ENCODE measurements around the gene SRF.

SRF gene

GRCh38 chr6:43147691-43148477 lies 23.2 kb upstream of the SRF start:
- DNase-seq (ENCODE audit: low spot score) = no peak

GRCh38 chr6:43149265-43149664 lies 21.8 kb upstream of the SRF start:
- DNase-seq (ENCODE audit: low spot score) = no peak

DNA sequence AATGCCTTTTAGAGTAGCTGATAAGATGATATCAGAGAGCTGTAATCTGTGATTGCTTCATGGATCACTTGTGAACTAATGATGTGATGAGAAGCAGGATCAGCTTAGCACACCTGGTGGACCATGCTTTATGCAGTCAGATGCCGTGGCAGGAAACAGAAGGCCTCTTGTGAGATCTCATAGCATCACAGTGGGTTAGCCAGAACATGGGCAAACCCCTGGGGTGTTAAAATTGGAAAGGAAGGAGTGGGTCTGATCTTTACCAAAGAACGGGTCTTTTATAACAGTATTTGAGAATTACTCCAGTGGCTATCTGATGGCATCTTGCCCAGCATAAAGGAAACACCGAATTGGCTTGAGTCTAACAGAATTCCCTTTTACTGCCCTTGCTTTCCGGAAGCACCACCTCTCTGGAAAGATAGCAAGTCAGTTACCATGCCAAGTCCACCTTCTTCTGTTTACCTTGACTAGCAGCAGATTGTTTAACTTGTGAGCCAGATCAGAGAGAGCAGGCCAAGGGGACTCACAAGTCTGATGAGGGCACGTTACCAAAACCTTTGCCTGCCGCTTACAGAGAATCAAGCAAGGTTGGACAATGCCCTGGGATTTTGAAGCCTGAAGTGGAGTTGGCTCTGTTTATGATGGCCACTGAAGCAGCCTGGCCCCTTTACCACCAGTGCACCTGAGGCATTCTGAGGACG lies 20.9 kb upstream of the SRF start:
- no peak for DNase-seq (ENCODE audit: low spot score)

GRCh38 chr6:43159599-43159998 lies 11.5 kb upstream of the SRF start:
- DNase-seq (ENCODE audit: low spot score) = no peak

DNA sequence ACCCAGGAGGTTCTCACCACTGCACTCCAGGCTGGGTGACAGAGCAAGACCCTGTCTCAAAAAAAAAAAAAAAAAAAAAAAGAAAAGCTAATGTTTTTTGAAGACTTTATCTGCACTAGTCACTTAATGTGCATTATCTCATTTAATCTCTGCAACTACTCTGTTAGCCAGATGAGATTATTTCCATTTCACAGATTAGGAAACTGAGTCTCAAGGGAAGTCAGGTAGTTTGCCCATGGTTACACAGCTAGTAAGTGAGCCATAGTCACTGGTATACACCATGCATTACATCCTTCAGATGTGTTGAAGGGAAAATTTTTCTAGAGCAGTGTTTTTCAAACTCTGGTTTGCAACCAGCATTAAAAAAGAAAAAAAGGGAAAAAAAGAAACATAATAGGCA lies 7.2 kb upstream of the SRF start:
- no peak for DNase-seq (ENCODE audit: low spot score)

- DNase-seq (ENCODE audit: low spot score) = no peak
Observed at GRCh38 chr6:43170417-43170930, 595 bp upstream of the SRF start.

DNA sequence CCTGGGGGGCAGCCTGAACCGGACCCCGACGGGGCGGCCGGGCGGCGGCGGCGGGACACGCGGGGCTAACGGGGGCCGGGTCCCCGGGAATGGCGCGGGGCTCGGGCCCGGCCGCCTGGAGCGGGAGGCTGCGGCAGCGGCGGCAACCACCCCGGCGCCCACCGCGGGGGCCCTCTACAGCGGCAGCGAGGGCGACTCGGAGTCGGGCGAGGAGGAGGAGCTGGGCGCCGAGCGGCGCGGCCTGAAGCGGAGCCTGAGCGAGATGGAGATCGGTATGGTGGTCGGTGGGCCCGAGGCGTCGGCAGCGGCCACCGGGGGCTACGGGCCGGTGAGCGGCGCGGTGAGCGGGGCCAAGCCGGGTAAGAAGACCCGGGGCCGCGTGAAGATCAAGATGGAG lies 636 bp downstream of the SRF start:
- DNase-seq (ENCODE audit: low spot score) = peak; percentile 26

DNA sequence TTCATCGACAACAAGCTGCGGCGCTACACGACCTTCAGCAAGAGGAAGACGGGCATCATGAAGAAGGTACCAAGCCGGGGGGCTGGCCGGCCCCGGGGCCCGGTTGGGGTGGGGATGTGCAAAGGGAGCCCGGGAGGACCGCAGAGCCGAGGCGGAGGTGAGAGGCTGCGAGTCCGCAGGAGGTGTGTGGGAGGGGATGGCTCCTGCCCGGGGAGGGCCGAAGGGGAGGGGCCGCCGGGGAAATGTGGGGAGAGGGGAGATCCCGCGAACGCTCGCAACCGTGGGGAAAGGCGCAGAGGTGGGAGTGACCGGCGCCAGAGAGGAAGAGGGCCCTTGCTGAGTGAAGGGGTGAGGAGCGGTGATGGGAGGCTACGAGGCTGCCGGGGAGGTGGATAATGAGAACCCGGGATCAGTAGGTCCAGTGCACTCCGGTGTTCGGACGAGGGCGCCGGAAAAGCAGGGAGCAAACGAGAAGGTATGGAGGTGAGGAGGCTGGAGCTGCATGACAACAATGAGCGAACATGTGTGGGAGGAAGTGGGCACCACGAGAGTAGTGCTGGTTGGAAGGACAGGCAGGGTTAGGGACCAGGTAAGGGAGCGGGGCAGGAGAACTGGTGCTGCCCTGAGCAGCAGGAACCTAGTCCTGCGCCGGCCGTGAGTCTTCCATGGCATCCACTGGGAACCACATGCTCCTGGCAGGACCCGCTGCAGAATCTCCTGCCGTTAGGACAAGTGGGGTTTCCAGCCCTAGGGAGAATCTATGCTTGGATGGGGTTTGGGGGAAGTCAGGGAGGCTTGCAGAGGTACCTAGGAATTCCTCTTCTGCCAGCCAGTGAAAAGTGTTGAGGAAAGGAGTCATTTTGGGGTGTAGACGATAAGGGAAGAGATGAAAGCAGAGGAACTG lies 1.3 kb downstream of the SRF start:
- peak; percentile 15 for DNase-seq (ENCODE audit: low spot score)

DNA sequence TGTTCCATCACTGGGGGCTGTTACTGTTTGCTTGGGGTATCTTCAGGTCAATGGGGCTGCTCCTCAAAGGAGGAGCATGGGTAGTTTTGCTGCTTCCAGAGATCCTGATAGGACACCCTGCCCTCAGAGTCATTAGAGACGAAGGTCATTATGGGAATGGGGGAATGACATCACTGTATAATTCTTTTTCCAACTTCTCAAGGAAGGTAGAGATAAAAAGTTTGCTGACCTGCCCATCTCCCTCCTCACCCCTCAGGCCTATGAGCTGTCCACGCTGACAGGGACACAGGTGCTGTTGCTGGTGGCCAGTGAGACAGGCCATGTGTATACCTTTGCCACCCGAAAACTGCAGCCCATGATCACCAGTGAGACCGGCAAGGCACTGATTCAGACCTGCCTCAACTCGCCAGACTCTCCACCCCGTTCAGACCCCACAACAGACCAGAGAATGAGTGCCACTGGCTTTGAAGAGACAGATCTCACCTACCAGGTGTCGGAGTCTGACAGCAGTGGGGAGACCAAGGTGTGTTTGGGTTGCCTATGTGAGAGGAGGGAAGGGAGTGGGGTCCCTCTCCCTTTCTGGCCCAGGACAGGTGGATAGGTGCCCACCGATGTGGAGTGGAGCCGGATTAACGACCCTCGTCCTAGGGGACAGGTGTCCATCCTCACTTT lies 2.7 kb downstream of the SRF start:
- no peak for DNase-seq (ENCODE audit: low spot score)

DNA sequence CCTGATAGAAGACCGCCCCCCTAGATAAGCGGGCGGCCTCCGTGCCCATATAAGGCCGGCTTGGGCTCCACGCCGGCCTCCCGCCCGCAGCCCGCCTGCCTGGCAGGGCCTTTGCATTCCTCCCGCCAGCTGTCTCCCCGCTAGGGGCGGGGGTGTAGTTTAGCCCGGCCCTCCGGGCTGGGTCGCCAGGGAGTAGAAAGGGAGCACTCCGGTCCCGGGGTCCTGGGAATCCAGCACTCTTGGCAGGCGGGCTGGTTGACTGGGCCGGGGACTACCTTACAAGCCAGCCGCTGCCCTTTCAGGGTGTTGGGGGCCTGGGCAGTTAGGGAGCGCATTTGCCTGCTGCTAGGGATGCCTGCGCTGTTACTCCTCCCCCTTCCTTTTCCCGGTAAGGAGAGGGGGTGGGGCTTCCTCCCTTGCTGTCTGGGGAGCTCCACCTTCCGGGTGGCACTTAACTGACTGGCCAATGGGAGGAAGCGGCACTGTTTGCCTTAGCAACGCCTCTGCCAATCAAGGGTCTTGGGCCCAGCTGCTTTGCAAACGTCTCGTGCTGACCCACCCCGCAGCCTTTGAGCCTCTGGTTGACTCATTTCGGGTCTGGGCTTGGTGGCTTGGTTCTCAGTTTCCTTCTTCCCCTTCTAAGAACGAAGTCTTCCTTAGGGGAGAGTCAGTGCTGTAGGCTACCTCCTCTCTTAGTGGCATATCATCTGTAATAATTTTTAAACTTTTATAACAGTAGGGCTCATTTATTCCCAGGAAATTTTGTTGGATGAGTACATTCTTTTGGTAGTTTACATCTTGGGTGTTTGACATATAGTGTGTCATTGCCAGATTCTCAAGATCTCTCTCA lies 3.4 kb downstream of the SRF start:
- peak; percentile 98 for DNase-seq (ENCODE audit: low spot score)

- DNase-seq (ENCODE audit: low spot score) = no peak
Observed at GRCh38 chr6:43175676-43176422, 4.8 kb downstream of the SRF start.

DNA sequence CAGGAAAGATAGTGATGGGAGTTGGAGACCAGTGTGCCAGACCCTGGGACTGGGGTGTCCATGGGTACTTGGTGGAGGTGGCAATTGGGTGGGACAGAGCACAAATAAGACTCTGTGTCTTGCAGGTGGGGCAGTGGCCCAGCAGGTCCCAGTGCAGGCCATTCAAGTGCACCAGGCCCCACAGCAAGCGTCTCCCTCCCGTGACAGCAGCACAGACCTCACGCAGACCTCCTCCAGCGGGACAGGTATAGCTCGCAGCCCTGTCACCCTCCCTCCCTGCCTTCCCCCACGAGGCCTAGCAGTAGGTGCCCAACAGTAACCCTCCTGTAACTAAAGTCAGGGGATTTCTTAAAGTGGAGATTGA lies 5.3 kb downstream of the SRF start:
- DNase-seq (ENCODE audit: low spot score) = no peak

GRCh38 chr6:43178150-43178549 lies 7.1 kb downstream of the SRF start:
- no peak for DNase-seq (ENCODE audit: low spot score)

DNA sequence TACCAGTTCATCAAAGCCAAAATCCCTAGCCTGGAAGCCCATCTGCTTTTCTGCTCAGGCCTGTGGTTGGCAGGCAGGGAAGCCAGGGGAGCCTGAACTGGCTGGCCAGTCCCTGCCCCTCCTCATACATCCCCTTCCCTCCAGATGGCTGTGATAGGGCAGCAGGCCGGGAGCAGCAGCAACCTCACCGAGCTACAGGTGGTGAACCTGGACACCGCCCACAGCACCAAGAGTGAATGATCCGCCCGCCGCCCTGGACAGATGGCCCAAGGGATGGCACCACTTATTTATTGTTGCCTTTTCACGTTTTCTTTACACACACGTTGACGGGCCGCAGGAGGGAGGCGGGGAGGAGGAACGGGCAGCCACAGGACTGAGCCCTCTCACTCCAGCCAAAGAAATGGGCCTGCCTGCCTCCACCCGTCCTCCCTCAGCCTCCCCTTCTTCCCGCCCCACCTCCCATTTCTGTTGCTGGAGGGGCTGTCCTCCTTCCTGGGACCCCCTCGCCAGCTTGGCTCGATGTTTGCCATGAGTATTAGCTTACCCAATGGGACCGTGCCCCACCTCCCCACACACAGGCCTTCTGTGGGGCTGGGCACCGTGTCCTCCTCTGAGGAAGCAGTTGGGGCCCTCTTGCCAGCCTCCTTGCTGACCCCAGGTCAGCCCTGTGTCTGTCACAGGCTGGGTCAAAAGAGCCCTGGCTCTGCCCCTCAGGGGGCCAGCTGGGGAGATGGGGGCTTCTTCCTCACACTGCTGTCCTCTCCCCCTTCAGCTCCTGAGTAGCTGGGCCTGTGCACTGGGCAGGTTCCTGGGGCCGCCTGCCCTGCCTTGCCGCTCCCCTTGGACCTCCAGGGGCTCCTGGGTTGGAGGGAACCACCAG lies 8.1 kb downstream of the SRF start:
- DNase-seq (ENCODE audit: low spot score) = no peak

DNA sequence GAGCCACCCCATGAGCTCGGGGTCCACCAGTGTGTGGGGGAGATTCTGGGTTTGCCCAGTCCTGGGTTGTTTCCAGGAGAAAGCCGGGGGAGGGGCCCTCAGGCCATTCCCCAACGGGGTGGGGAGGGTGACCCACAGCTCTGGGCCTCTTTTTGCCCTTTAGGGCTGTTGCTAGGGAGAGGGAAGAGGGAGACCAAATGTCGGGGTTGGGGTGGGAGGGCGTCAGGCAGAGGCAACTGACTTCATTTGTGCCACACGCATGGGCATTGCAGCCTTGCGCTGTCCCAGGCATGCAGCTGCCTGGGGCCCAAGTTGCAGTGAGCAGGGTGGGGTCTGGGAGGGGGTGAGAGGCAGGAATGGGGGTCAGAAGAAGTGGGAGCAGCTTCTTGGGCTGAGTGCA lies 9.0 kb downstream of the SRF start:
- no peak for DNase-seq (ENCODE audit: low spot score)

DNA sequence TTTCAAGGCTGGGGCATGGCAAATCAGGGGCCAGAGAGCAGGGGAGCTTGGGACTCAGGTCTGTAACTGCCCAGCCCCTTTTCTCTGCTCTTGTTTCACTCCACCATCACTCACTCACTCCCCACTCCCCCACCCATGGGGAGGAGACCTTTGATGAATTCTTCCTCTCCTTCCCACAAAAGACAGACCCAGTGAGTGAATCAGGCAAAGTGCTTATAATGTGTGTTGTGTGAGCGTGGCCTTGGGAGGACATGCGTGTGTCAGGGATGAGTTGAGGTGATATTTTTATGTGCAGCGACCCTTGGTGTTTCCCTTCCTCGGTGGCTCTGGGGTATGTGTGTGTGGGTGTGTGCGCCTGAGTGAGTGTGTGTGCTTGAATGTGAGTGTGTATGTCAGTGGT lies 9.9 kb downstream of the SRF start:
- no peak for DNase-seq (ENCODE audit: low spot score)

DNA sequence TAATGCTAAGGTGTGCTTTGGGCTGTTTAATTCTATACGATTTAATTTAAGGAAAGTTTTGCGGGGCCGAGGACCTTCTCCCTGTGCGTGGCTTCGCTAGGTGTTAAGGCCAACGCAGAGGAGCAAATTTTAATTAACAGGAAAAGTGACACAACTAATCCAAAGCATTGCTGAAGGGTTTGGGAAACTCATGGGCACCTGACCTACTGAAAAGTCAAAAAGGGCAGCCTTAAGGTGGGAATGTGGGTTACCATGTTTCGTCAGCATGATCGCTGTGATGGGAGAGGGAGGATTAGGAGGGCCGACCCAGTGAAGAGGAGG lies 10.5 kb downstream of the SRF start:
- DNase-seq (ENCODE audit: low spot score) = no peak

- DNase-seq (ENCODE audit: low spot score) = peak; percentile 66
Observed at GRCh38 chr6:43181942-43182860, 11.1 kb downstream of the SRF start, which contains the start of gene CUL9. TSS of gene CUL9 (plus strand) at chr6:43182196. CDS start at chr6:43184311, 2,115 bp downstream.

All from hematopoietic multipotent progenitor cell treated with erythropoietin and hydrocortisone succinate and interleukin-3 and kit ligand, for 15 days (in vitro differentiated cells).